HTERT RPE-1 (cell line): ENCODE results near the gene PCNT.
"Not testable (repeated sequence)": the region's sequence is repeated elsewhere in the genome, so short reads cannot be mapped to it uniquely, and the experiment has no call there.

Experiments
- in situ Hi-C: fragments of 300-500 bp; cut with MboI; formaldehyde crosslinking; loops from 4 replicates; pipeline ENCODE4 v1.14.3; 2020; ENCODE audit warnings: low sequenced_read_pairs

The PCNT gene

DNA sequence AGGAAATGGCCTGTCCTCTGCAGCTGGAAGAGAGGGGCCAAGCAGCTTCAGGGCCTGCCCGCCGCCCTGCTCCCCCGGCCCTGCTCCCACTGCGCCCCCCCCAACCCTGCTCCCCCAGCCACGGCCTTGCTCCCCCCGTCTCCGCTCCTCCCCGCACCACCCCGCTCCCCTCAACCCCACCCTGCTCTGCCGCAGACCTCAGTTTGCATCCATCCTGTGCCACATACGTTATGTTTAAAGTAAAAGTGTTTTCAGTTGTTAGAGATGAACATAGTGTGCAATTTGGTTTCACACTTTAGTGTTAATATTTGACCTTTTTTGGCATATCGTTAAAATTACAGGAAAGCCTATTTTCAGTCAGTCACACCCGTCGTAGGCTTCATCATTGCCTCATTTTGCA, 100.7 kb downstream of the PCNT start:
- in situ Hi-C loops: no loop called here

- in situ Hi-C loops: no loop called here
Observed at GRCh38 chr21:46425041-46425440, 101.1 kb downstream of the PCNT start.

GRCh38 chr21:46425571-46425970, 101.6 kb downstream of the PCNT start:
- in situ Hi-C loops: no loop called here

DNA sequence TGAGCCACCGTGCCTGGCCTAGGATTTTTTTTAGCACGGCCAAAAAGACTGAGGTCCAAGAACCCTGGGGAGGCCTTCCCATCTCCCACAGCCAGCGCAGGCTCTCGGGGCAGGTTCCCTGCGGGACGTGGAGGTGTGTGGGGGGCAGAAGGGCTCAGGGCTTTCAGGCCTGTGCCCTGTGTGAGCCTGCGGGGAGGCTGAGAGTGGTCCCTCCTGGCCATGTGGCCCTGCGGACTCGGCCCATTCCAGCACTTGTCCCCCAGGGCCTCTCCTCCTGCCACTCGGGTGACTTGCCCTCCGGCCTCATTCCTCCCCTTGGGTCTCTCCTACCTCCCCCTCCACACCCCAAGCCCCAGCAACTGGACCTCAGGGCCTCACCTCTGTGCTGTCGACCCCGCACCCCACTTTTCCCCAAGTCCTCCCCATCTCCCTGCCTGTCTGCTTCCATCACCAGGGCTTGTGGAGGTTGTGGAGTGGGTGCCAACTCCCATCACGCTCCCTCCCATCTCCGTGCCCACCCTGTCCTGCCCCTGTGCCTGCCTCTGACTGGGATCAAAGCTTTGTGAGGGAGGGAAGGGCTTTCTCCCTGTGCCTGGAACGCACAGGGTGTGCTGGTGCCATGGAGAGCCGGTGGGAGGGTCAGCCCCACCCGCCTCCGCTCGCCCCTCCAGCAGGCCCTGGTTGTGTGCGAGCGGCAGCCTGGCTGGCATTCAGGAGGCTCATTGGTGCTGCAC, 102.5 kb downstream of the PCNT start:
- in situ Hi-C loops: no loop called here

- in situ Hi-C loops: no loop called here
Observed at GRCh38 chr21:46427516-46427915, 103.6 kb downstream of the PCNT start.

GRCh38 chr21:46428286-46428685, 104.3 kb downstream of the PCNT start:
- in situ Hi-C loops: no loop called here

GRCh38 chr21:46428987-46429710, 105.2 kb downstream of the PCNT start:
- in situ Hi-C loops: no loop called here

- in situ Hi-C loops: no loop called here
Observed at GRCh38 chr21:46429754-46430681, 106.1 kb downstream of the PCNT start.

- in situ Hi-C loops: no loop called here
Observed at GRCh38 chr21:46431448-46431847, 107.5 kb downstream of the PCNT start.

GRCh38 chr21:46431884-46432488, 108.0 kb downstream of the PCNT start:
- in situ Hi-C loops: no loop called here

- in situ Hi-C loops: not testable (repeated sequence)
Observed at GRCh38 chr21:46433116-46433515, 109.2 kb downstream of the PCNT start.

- in situ Hi-C loops: no loop called here
Observed at GRCh38 chr21:46434322-46434958, 110.5 kb downstream of the PCNT start.

DNA sequence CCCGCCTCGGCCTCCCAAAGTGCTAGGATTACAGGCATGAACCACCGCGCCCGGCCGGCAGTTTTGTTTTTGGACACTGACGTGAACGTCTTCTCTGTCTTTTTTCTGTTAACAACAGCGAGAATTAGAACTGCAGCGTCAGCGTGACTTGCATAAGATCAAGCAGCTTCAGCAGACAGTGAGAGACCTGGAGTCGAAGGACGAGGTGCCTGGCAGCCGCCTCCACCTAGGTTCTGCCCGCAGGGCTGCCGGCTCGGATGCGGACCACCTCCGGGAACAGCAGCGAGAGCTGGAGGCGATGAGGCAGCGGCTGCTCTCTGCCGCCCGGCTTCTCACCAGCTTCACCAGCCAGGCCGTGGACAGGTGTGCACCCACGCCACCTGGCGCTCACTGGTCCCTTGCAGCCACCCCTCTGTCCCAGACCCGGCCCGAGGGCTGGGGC, 111.9 kb downstream of the PCNT start:
- in situ Hi-C loops: no loop called here

DNA sequence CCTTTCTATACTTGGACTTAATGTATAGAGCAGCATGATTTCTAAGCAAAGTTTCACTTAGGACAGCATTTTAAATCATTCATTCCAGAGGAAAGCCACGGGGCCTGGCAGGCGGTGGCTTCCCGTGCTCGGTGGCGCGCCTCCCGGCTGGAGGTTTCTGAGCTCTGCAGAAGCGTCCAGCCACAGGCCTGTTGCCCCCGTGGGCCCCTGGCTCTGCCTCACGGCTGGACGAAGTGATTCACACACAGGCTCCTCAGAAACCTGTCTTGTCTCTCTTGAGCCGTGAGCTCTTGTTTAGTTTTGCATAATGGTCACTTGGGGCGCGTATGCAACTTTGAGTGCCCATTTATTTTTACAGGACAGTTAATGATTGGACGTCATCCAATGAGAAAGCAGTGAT, 112.7 kb downstream of the PCNT start:
- in situ Hi-C loops: no loop called here

- in situ Hi-C loops: no loop called here
Observed at GRCh38 chr21:46437096-46437498, 113.1 kb downstream of the PCNT start.

DNA sequence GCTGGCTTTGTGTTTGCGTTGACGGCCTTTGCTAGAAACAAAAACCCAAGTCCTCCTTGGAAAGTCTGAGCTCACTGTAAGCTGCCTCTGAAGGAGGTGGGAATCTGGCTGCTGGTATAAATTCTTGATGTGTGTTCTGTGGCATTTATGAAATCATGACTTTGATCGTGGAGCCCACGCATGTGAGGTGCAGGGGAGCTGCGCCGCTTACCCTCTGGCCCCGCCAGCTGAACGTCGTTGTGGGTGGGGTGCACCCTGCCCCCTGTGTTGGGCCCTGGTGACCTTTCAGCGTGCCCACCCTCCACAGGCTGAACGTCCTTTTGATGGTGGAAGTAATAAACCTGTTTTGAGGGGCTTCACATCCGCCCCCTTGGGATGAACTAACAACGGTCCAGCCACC, 113.6 kb downstream of the PCNT start:
- in situ Hi-C loops: no loop called here

DNA sequence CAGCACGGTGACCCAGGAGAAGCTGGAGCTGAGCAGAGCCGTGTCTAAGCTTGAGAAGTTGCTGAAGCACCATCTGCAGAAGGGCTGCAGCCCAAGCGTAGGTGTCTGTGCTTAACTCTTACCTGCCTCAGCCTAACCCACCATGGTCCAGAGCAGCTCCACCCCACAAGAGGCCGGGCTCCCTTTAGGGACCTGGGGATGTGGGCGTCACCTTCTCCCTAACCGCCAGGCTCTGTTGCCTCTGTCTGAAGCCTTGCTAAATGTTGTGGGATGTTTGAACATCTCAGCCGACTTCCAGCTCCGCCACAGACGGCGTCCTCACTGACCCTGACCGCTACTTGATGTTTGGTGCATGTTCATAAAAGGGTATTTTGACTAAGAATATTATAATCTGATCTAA, 114.3 kb downstream of the PCNT start:
- in situ Hi-C loops: no loop called here

- in situ Hi-C loops: no loop called here
Observed at GRCh38 chr21:46439906-46440305, 116.0 kb downstream of the PCNT start.

GRCh38 chr21:46441331-46441730, 117.4 kb downstream of the PCNT start:
- in situ Hi-C loops: no loop called here

DNA sequence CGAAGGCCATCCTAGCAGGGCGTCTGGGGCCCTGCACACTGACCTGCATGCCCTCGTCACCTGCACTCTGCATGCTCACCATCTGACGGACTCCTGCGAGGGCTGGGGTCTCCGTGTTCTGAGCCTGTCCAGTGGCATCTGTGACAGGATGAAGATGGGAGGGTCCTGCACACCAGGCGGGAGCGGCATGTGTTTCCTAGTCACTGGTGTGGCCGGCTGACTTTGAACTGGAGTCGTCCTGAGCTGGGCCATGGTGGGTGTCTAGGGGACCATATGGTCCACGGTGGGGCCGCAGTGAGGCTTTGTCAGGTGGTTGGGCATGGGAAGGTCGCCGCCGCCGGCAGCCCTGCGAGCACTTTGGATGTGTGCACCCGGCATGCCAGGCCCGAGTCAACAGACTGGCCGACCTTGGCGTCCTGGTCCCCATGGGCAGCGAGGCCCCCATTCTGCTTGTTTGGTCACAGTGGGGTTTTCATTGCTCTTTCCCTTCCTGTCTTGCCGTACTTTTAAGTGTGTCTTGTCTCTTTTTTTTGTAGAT, 118.1 kb downstream of the PCNT start:
- in situ Hi-C loops: no loop called here
